Measurements from ENCODE around the gene VSTM2B. TPM values are rescaled to one million over a fixed set of nuclear protein-coding genes. Genes with fewer than 3 reads are reported as not detected.

Gene VSTM2B
- total and polyA plus RNA-seq, 10 donors: not detected

DNA sequence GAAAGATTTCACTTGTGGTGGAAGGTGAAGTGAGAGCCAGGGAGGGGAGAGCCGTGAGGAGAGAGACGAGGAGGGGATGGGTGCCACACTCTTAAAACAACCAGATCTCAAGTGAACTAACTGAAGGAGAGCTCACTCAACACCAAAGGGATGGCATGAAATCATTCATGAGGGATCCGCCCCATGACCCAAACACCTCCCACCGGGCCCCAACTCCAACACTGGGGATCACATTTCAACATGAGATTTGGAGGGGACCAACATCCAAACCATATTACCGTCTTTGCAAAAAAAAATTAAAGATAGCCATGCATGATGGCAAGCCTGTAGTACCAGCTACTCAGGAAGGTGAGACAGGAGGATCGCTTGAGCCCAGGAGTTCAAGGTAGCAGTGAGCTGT is 45.4 kb downstream of the VSTM2B start:
- Histone ChIP-seq H3K27me3 (replicated peaks in 1 of 7) (peaks cover 0 to 83% (median 0%) of the 10 kb centered on the region in 7 donors), H3K9me3 (no peaks in the 10 kb centered on the region), H3K36me3 (no peaks in the 10 kb centered on the region), H3K27ac (no peak overlapping the region), H3K4me3 (no peak overlapping the region), H3K4me1 (no peaks in the 10 kb centered on the region)
- intact Hi-C loops (cut with DNase I; ENCODE audit: low total_unique reads): no loop called here
- DNase-seq: no peak
- WGBS, 5 donors: 71 to 86% (median 78%) methylated on average over 6 of the region's 6 CpGs
- TF ChIP-seq, protein P1, sequence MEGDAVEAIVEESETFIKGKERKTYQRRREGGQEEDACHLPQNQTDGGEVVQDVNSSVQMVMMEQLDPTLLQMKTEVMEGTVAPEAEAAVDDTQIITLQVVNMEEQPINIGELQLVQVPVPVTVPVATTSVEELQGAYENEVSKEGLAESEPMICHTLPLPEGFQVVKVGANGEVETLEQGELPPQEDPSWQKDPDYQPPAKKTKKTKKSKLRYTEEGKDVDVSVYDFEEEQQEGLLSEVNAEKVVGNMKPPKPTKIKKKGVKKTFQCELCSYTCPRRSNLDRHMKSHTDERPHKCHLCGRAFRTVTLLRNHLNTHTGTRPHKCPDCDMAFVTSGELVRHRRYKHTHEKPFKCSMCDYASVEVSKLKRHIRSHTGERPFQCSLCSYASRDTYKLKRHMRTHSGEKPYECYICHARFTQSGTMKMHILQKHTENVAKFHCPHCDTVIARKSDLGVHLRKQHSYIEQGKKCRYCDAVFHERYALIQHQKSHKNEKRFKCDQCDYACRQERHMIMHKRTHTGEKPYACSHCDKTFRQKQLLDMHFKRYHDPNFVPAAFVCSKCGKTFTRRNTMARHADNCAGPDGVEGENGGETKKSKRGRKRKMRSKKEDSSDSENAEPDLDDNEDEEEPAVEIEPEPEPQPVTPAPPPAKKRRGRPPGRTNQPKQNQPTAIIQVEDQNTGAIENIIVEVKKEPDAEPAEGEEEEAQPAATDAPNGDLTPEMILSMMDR (IDR thresholded peaks at IDR 0.05 in 8 of 11, conservative IDR thresholded peaks at IDR 0.05 in 3 of 11): no peak
- TF ChIP-seq POLR2AphosphoS5 (IDR thresholded peaks at IDR 0.05) (no peak), POLR2A (IDR thresholded peaks at IDR 0.05) (no peak)

DNA sequence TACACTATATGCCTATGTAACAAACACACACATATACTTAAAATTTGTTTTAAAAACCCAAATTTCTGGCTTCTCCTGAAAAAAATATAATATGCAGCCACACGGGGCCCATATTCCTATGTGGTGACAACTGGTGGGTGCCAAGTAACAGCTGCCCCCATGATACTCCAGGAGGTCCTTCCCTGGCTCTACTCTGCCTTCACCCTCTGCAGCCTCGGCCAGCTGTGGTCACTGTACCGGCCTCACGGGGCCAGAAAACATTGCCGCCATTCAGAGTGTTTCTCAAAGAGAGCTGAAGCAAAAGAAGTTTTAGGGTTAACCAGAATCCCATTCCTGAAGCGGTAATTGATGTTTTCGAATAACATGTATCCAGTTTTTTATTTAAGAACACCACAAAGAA is 47.7 kb downstream of the VSTM2B start:
- Histone ChIP-seq H3K27ac (no peak overlapping the region), H3K4me1 (no peaks in the 10 kb centered on the region), H3K27me3 (replicated peaks in 1 of 7) (peaks cover 0 to 86% (median 0%) of the 10 kb centered on the region in 7 donors), H3K4me3 (no peak overlapping the region), H3K9me3 (no peaks in the 10 kb centered on the region), H3K36me3 (no peaks in the 10 kb centered on the region)
- intact Hi-C loops (cut with DNase I; ENCODE audit: low total_unique reads): no loop called here
- no peak for DNase-seq
- WGBS, 5 donors: 68 to 77% (median 73%) methylated on average over 6 to 7 of the region's 7 CpGs
- TF ChIP-seq POLR2A (IDR thresholded peaks at IDR 0.05) (no peak), POLR2AphosphoS5 (IDR thresholded peaks at IDR 0.05) (no peak)

DNA sequence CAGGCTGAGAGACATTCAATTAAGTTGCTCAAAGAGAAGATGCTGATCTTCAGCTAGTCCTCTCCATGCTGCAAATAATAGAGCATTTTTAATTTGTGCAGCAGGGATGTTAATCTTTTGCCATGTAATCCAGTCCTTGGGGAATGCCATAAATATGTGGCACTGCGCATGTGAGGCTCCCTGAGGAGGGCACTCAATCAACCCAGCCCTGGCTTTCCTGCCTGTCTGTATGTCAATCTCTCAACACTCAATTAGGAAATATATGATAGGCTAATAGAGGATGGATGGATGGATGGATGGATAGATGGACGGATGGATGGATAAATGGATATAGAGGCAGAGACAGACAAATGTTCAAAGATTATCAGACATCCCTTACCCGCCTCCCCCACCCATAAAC is 48.7 kb downstream of the VSTM2B start:
- no peak overlapping the region for H3K4me3 ChIP-seq
- intact Hi-C loops (cut with DNase I; ENCODE audit: low total_unique reads): no loop called here
- TF ChIP-seq POLR2A (IDR thresholded peaks at IDR 0.05) (no peak), POLR2AphosphoS5 (IDR thresholded peaks at IDR 0.05) (no peak)
- TF ChIP-seq, protein P1 (IDR thresholded peaks at IDR 0.05 in 8 of 11, conservative IDR thresholded peaks at IDR 0.05 in 3 of 11): no peak
- WGBS, 5 donors: 58 to 75% (median 64%) methylated on average over 3 of the region's 3 CpGs
- H3K4me1 ChIP-seq: no peaks in the 10 kb centered on the region
- H3K36me3 ChIP-seq: no peaks in the 10 kb centered on the region
- no peaks in the 10 kb centered on the region for H3K9me3 ChIP-seq
- no peak for DNase-seq
- peaks cover 0 to 85% (median 0%) of the 10 kb centered on the region in 7 donors for H3K27me3 ChIP-seq (replicated peaks in 1 of 7)
- no peak overlapping the region for H3K27ac ChIP-seq

DNA sequence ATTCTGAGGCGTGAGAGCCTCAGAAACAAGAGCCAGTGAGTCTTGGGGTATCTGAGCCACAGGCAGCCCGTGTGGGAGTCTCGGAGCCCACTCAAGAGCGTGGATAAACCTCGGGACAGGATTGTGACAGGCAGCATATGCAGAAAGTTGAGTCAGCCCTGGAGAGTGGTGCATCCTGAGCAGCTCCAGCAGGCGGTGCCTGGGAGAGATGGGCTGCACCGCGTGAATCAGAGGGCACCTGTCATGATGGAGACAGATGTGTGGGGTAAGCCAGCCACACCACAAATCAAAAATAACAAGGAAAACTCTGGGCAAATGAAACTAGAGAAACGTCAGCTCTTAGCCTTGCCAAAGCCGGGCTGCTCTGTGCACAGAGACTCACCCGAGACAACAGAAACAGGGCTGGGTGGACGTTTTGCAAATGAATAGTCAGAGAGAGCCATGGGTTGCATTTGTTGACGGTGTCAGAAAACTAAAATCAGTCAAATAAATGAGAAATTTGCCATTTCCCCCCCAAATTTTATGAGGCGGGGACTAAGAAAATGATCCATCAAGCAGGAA is 50.3 kb downstream of the VSTM2B start:
- H3K4me3 ChIP-seq: no peak overlapping the region
- H3K27me3 ChIP-seq (replicated peaks in 1 of 7): peaks cover 0 to 83% (median 0%) of the 10 kb centered on the region in 7 donors
- 34 to 43% (median 37%) methylated on average over 14 of the region's 14 CpGs for WGBS, 5 donors
- TF ChIP-seq, protein P1 (IDR thresholded peaks at IDR 0.05 in 8 of 11, conservative IDR thresholded peaks at IDR 0.05 in 3 of 11): no peak
- TF ChIP-seq POLR2A (IDR thresholded peaks at IDR 0.05) (no peak), POLR2AphosphoS5 (IDR thresholded peaks at IDR 0.05) (no peak)
- no peaks in the 10 kb centered on the region for H3K4me1 ChIP-seq
- peaks cover 0 to 3% (median under 1%) of the 10 kb centered on the region in 8 donors for H3K9me3 ChIP-seq
- no peaks in the 10 kb centered on the region for H3K36me3 ChIP-seq
- no peak overlapping the region for H3K27ac ChIP-seq
- intact Hi-C loops (cut with DNase I; ENCODE audit: low total_unique reads): no loop called here
- DNase-seq: no peak

Data from spleen (tissue), 11 donors.